OCI-LY3 (cell line): Measurements from ENCODE around the gene SPOPL.

Experiments
- CTCF ChIP-seq: fragments of 200-600, 300-600 bp; sonication (generic); IDR thresholded peaks from 2 replicates; pipeline ENCODE4 v1.5.1; 2014; ENCODE audit warnings: antibody characterized with exemption, low read length, low read depth
- EZH2phosphoT487 ChIP-seq: fragments of 200-600 bp; shearing (Covaris generic); IDR thresholded peaks from 2 replicates; pipeline ENCODE4 v1.6.1; 2018; ENCODE audit warnings: antibody characterized with exemption, mixed run types, low read depth

GRCh38 chr2:138504092-138504491 lies 2.5 kb downstream of the SPOPL start:
- TF ChIP-seq CTCF (no peak), EZH2phosphoT487 (no peak)
